Transverse colon (tissue), 4 donors: ENCODE data around the gene GALNT12. TPM values are rescaled to one million over a fixed set of nuclear protein-coding genes. Genes with fewer than 3 reads are reported as not detected.
A peak's percentile ranks its signal among the peaks of the same experiment; 100 is the strongest.

Source experiments
- DNase-seq: peaks from one replicate; pipeline ENCODE4 v3.0.0-alpha.2; 2019
- H3K27ac ChIP-seq, 4 donors: fragments of 200-600 bp; sonication (generic); 2 replicates each; pipeline ENCODE4 v1.5.1; 2016 to 2018; ENCODE audit warnings: inconsistent platforms in 4 of 4
- H3K27me3 ChIP-seq: fragments of 200-600 bp; sonication (generic); 2 replicates; pipeline ENCODE4 v1.5.1; 2017; ENCODE audit warnings: inconsistent platforms
- H3K36me3 ChIP-seq, 4 donors: fragments of 200-600 bp; sonication (generic); 2 replicates each; pipeline ENCODE4 v1.5.1; 2017 to 2019; ENCODE audit warnings: inconsistent platforms in 4 of 4
- H3K4me1 ChIP-seq, 4 donors: fragments of 200-600 bp; sonication (generic); 2 replicates each; pipeline ENCODE4 v1.5.1; 2017 to 2020; ENCODE audit warnings: inconsistent platforms in 4 of 4
- H3K4me3 ChIP-seq, 4 donors: fragments of 200-600 bp; sonication (generic); 1 replicate in 1 of 4; 2 replicates in 3 of 4; pipeline versions ENCODE4 v1.5.1 to v1.6.1; 2017 to 2019; ENCODE audit warnings: inconsistent platforms in 4 of 4
- H3K9me3 ChIP-seq, 2 donors: fragments of 200-600 bp; sonication (generic); 2 replicates each; pipeline ENCODE4 v1.5.1; 2017 to 2019; ENCODE audit warnings: inconsistent platforms in 2 of 2
- EP300 ChIP-seq: sonication (generic); formaldehyde crosslinking; IDR thresholded peaks from one replicate; pipeline ENCODE4 v1.6.1; 2017; ENCODE audit warnings: antibody characterized with exemption, low read depth
- POLR2A ChIP-seq: fragments of 450-650 bp; IDR thresholded peaks from one replicate; pipeline ENCODE4 v1.6.1; 2016; ENCODE audit warnings: antibody characterized with exemption, mild to moderate bottlenecking, moderate library complexity
- POLR2AphosphoS5 ChIP-seq, 3 donors: sonication (generic); formaldehyde crosslinking; IDR thresholded peaks; one replicate each; pipeline ENCODE4 v1.6.1; 2016; ENCODE audit warnings: antibody characterized with exemption in 3 of 3
- WGBS, 2 donors: methylation state at CpG; one replicate each; pipeline ENCODE4 v1.1.5; 2018; ENCODE audit warnings: low coverage in 1 of 2; 5-methylcytosine and 5-hydroxymethylcytosine counted together
- in situ Hi-C, 4 donors: fragments of 200-750 bp; cut with MboI; loops; one replicate each; pipeline versions ENCODE4 v1.15.0 to v1.15.1; 2017; ENCODE audit warnings: low sequenced_read_pairs in 3 of 4, low pct_ligation_motif_present in 1 of 4, low pct_unique_long_range_greater_than_20kb in 1 of 4
- intact Hi-C: fragments of 100-400 bp; cut with DNase I; formaldehyde crosslinking; loops from one replicate; pipeline ENCODE4 v1.15.1; 2023; ENCODE audit warnings: low total_unique reads
- total RNA-seq, 4 donors: library from RNA; depleted of rRNA; stranded (reverse); fragments of >200 nt; gene quantifications; one replicate each; pipeline ENCODE4 v1.1.0, GENCODE V29; 2016
- TF ChIP-seq, protein P1 (sequence below), 5 experiments: fragments of 200-600 bp in 3 of 5; fragments of 450-650 bp in 2 of 5; sonication (generic) in 3 of 5; IDR thresholded peaks; 1 replicate in 2 of 5; 2 replicates in 3 of 5; pipeline ENCODE4 v1.5.1; 2016 to 2017; ENCODE audit warnings: antibody characterized with exemption in 5 of 5, inconsistent platforms in 3 of 5, mild to moderate bottlenecking in 2 of 5, moderate library complexity in 1 of 5

The GALNT12 gene
- total RNA-seq, 4 donors from 2014 or later, result 79.7 to 174 (median 120) TPM

DNA sequence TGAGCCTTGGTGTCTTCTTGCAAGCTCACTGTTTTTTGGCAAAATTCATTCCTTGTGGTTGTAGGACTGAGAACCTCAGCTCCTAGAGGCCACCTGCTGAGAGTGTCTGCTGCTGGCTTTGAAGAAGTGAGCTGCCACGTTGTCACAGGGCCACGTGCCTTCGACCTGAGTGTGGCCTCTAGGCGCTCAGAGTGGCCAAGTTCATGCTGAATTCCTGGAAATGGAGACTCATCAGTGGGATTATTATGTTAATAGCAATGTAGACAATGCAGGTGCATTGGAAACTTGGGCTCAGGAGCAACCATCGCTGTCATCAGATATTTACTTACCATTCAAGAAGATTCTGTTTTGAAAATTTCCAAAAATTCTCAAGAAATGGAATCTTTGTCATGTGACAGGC, 52.5 kb downstream of the GALNT12 start:
- 89 to 100% methylated on average over 1 to 5 of the region's 5 CpGs for WGBS, 2 donors
- intact Hi-C loops (loop anchor here (2.0 kb wide), 1 partner anchor 139 kb away; no protein-coding TSS in a partner anchor), in situ Hi-C loops (loop anchor here (5.0 to 25.0 kb wide), 6 partner anchors 127 to 287 kb away; no protein-coding TSS in a partner anchor)
- Histone ChIP-seq H3K36me3 (no peaks in the 10 kb centered on the region), H3K4me3 (no peak overlapping the region), H3K27me3 (no peaks in the 10 kb centered on the region), H3K9me3 (no peaks in the 10 kb centered on the region), H3K27ac (no peak overlapping the region), H3K4me1 (peaks cover 0 to 6% (median 0%) of the 10 kb centered on the region in 4 donors)
- TF ChIP-seq POLR2AphosphoS5 (IDR thresholded peaks at IDR 0.05) (no peak), EP300 (no peak), POLR2A (no peak)
- TF ChIP-seq, protein P1, sequence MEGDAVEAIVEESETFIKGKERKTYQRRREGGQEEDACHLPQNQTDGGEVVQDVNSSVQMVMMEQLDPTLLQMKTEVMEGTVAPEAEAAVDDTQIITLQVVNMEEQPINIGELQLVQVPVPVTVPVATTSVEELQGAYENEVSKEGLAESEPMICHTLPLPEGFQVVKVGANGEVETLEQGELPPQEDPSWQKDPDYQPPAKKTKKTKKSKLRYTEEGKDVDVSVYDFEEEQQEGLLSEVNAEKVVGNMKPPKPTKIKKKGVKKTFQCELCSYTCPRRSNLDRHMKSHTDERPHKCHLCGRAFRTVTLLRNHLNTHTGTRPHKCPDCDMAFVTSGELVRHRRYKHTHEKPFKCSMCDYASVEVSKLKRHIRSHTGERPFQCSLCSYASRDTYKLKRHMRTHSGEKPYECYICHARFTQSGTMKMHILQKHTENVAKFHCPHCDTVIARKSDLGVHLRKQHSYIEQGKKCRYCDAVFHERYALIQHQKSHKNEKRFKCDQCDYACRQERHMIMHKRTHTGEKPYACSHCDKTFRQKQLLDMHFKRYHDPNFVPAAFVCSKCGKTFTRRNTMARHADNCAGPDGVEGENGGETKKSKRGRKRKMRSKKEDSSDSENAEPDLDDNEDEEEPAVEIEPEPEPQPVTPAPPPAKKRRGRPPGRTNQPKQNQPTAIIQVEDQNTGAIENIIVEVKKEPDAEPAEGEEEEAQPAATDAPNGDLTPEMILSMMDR (IDR thresholded peaks at IDR 0.05), result no peak
- no peak for DNase-seq

DNA sequence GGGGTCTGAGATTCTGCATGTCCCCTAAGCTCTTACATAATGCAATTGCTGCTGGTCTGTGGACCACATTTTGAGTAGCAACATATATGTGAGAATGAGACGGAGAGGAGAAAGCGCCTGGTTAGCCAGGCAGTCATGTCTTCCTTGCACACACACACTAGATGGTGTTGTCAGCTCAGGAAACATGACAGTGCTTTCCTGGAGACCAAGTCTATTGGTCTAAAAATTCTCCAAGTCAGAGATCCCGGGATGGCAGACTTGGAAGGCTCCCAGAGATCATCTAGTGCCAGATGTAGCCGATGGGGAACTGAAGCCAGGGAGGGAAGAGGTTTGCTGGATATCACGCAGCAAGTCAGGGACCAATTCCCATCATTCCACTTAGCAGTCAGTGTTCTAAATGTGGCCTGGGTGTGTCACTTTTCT, 53.4 kb downstream of the GALNT12 start:
- in situ Hi-C loops, result loop anchor here in 3 of 4 donors (25.0 kb wide), 2 partner anchors 126 to 276 kb away; no protein-coding TSS in a partner anchor
- intact Hi-C loops, result loop anchor here (2.0 kb wide), 1 partner anchor 138 kb away; no protein-coding TSS in a partner anchor
- Histone ChIP-seq H3K36me3 (no peaks in the 10 kb centered on the region), H3K4me1 (peaks cover 0 to 7% (median 0%) of the 10 kb centered on the region in 4 donors), H3K27me3 (no peaks in the 10 kb centered on the region), H3K4me3 (no peak overlapping the region), H3K27ac (peak overlapping the region; percentile 48 to 63 (median 56)), H3K9me3 (no peaks in the 10 kb centered on the region)
- 20 to 29% methylated on average over 1 to 5 of the region's 5 CpGs for WGBS, 2 donors
- TF ChIP-seq POLR2AphosphoS5 (IDR thresholded peaks at IDR 0.05) (peak in 2 of 3 donors; percentile 55 to 66), POLR2A (no peak), EP300 (peak; percentile 72)
- TF ChIP-seq, protein P1 (IDR thresholded peaks at IDR 0.05), result peak; percentile 14 to 35 (median 24)
- DNase-seq, result peak; percentile 44

DNA sequence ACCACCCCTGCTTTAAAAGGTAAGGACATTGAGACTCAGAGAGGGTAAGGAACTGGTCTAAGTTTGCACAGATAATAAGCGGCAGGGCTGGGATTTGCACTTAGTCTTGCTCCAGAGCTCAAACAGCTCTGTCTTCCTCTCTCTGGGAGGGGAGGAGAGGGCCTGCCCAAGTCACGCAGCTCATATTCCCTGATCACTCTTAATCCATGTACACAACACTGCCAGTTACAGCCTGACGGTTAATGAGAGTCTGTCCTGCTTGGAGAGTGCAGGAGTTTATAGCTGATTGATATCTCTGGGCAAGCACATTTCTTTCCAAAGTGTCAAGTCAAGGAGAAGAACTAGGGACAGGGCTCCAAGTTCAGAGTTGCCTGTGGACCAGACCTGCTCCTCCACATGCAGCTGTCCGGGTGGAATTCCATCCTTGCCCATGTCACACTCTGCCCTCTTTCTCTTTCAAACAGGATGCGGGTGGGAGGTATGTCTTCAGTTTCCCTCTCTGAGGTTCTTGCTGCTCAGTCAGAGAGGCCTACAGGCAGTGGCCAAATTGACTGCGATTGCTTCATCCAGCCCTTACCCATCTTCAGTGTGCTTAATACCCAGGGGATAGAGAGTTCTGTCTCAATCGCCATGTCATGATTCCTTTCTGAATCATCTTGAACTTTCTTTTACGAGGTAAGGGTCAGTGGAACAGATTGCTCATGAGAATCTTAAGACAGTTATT, 54.5 kb downstream of the GALNT12 start:
- no peak for DNase-seq
- WGBS, 2 donors, result 47 to 65% methylated on average over 3 to 8 of the region's 8 CpGs
- no peaks in the 10 kb centered on the region for H3K36me3 ChIP-seq
- intact Hi-C loops (loop anchor here (2.0 kb wide), 1 partner anchor 137 kb away; no protein-coding TSS in a partner anchor), in situ Hi-C loops (loop anchor here in 3 of 4 donors (25.0 kb wide), 2 partner anchors 125 to 275 kb away; no protein-coding TSS in a partner anchor)
- no peaks in the 10 kb centered on the region for H3K27me3 ChIP-seq
- no peaks in the 10 kb centered on the region for H3K9me3 ChIP-seq
- H3K4me1 ChIP-seq, result peaks cover 0 to 10% (median 0%) of the 10 kb centered on the region in 4 donors
- peak overlapping the region; percentile 48 to 63 (median 56) for H3K27ac ChIP-seq
- no peak overlapping the region for H3K4me3 ChIP-seq
- TF ChIP-seq POLR2A (no peak), POLR2AphosphoS5 (IDR thresholded peaks at IDR 0.05) (peak; percentile 24 to 72 (median 33)), EP300 (peak; percentile 12)
- TF ChIP-seq, protein P1 (IDR thresholded peaks at IDR 0.05), result no peak

DNA sequence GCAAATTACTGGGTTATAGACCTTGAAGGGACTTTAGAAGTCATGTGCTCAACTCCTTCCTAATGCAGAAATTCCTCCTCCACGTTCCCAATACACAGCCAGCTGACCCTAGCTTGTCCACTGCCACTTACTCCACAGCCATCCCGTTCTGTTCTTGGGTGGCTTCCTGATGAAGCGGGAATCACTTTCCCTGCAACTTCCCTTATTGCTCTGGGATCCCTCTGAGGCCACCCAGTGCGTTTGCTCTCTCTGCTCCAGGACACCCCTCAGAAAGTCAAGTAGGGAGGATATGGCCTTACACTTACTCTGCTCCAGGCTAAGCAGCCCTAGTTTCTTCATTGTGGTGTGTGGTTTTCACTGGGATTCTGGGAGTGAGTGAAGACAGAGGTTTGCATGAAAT, 55.5 kb downstream of the GALNT12 start:
- Histone ChIP-seq H3K36me3 (no peaks in the 10 kb centered on the region), H3K27ac (peak overlapping the region; percentile 22 to 53 (median 48)), H3K4me3 (no peak overlapping the region), H3K27me3 (no peaks in the 10 kb centered on the region), H3K4me1 (peaks cover 0 to 18% (median 3%) of the 10 kb centered on the region in 4 donors), H3K9me3 (no peaks in the 10 kb centered on the region)
- intact Hi-C loops, result no loop called here
- WGBS, 2 donors, result 48 to 75% methylated on average over 4 of the region's 4 CpGs
- TF ChIP-seq EP300, result no peak
- TF ChIP-seq, protein P1 (IDR thresholded peaks at IDR 0.05), result no peak
- no peak for TF ChIP-seq POLR2A
- TF ChIP-seq POLR2AphosphoS5 (IDR thresholded peaks at IDR 0.05), result no peak
- DNase-seq, result no peak
- in situ Hi-C loops, result loop anchor here in 3 of 4 donors (25.0 kb wide), 2 partner anchors 124 to 274 kb away; no protein-coding TSS in a partner anchor
